ENCODE results near the gene QPRT.
"Not testable (repeated sequence)": the region's sequence is repeated elsewhere in the genome, so short reads cannot be mapped to it uniquely, and the experiment has no call there.

QPRT gene

DNA sequence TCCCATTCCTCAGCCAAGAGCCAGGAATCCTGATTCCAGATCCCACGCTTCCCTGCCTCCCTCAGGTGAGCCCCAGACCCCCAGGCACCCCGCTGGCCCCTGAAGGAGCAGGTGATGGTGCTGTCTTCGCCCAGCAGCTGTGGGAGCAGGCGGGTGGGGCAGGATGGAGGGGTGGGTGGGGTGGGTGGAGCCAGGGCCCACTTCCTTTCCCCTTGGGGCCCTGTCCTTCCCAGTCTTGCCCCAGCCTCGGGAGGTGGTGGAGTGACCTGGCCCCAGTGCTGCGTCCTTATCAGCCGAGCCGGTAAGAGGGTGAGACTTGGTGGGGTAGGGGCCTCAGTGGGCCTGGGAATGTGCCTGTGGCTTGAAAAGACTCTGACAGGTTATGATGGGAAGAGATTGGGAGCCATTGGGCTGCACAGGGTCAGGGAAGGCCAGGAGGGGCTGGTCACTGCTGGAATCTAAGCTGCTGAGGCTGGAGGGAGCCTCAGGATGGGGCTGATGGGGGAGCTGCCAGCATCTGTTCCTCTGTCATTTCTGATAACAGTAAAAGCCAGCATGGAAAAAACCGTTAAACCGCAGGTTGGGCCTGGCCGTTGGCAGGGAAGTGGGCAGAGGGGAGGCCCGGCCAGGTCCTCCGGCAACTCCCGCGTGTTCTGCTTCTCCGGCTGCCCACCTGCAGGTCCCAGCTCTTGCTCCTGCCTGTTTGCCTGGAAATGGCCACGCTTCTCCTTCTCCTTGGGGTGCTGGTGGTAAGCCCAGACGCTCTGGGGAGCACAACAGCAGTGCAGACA, 15.8 kb upstream of the QPRT start, which contains the start of gene SPN:
SPN (plus strand) TSS at position 232 of the 791 bp plus-strand sequence; CDS start at position 714, 482 bp downstream.
- no peak for DNase-seq

DNA sequence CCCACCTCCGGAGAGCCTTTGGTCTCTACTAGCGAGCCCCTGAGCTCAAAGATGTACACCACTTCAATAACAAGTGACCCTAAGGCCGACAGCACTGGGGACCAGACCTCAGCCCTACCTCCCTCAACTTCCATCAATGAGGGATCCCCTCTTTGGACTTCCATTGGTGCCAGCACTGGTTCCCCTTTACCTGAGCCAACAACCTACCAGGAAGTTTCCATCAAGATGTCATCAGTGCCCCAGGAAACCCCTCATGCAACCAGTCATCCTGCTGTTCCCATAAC, 15.2 kb upstream of the QPRT start:
- DNase-seq: no peak

DNA sequence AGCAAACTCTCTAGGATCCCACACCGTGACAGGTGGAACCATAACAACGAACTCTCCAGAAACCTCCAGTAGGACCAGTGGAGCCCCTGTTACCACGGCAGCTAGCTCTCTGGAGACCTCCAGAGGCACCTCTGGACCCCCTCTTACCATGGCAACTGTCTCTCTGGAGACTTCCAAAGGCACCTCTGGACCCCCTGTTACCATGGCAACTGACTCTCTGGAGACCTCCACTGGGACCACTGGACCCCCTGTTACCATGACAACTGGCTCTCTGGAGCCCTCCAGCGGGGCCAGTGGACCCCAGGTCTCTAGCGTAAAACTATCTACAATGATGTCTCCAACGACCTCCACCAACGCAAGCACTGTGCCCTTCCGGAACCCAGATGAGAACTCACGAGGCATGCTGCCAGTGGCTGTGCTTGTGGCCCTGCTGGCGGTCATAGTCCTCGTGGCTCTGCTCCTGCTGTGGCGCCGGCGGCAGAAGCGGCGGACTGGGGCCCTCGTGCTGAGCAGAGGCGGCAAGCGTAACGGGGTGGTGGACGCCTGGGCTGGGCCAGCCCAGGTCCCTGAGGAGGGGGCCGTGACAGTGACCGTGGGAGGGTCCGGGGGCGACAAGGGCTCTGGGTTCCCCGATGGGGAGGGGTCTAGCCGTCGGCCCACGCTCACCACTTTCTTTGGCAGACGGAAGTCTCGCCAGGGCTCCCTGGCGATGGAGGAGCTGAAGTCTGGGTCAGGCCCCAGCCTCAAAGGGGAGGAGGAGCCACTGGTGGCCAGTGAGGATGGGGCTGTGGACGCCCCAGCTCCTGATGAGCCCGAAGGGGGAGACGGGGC, 14.7 kb upstream of the QPRT start:
- no peak for DNase-seq

DNA sequence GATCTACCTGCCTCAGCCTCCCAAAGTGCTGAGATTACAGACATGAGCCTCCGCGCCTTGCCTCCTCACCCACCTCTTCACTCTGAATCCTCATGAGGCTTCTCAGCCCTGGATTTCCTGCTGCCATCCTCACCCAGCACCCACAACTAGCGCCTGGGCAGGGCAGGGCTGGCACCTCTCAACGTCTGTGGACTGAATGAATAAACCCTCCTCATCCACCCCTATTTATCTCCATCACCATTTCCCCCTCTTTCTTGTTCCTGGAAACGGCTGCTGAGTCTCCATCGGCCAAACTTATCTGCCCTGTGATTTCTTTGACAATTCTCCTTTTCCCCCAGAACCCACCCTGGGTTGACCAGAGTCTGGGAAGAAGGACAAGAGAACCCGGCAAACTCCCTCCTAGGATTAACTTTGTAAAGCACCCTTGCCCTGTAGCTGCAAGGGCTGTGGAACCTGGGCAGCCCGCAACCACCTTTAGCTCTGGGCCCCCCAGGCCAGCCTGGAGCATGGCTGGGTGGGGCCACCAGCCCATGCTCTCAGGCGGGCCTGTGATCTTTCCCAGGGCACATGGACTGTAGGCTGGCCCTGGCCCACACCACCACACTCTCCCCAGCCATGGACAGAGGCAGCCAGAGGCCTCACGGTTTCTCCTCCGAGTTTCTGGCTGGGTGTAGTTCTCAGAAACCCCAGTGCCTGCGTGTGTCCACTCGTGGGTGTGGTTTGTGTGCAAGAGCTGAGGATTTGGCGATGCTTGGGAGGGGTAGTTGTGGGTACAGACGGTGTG, 13.5 kb upstream of the QPRT start:
- no peak for DNase-seq

DNA sequence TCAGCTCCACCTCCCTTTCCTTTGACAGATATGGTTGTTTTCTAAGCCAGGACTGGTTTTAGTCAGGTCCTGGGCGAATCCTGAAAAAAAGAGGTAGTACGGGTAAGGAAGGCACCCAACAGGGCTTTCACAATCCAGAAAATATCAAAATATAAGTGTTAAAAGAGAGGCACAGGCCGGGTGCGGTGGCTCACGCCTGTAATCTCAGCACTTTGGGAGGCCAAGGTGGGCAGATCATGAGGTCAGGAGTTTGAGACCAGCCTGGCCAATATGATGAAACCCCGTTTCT, 11.7 kb upstream of the QPRT start:
- not testable (repeated sequence) for DNase-seq

DNA sequence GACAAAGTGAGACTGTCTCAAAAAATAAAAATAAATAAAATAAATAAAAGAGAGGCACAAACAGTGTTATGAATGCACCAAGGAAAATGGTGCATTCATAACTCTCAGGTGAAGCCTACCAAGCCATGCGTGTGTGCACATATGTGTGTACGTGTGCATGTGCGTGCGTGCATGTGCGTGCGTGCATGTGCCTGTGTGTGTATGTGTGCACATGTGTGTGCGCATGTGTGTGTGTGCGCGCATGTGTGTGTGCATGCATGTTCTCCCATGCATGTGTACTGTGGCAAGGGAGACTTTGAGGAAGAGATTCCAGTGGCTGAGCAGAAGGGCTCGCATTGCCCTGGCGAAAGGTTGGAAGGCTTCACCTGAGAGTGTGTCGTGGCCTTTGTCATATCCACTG, 11.2 kb upstream of the QPRT start:
- DNase-seq: no peak

DNA sequence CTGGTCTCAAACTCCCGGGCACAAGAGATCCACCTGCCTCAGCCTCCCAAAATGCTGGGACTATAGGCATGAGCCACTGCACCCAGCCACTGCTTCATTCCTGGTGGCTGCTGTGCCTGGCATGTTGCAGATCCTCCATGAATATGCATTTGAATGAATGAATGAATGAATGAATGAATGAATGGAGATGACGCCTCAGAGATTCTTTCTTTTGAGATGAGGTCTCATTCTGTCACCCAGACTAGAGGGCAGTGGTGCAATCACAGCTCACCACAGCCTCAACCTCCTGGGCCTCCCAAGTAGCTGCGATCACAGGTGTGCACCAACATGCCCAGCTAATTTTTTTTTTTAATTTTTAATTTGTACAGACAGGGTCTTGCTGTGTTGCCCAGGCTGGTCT, 10.7 kb upstream of the QPRT start:
- DNase-seq: no peak

DNA sequence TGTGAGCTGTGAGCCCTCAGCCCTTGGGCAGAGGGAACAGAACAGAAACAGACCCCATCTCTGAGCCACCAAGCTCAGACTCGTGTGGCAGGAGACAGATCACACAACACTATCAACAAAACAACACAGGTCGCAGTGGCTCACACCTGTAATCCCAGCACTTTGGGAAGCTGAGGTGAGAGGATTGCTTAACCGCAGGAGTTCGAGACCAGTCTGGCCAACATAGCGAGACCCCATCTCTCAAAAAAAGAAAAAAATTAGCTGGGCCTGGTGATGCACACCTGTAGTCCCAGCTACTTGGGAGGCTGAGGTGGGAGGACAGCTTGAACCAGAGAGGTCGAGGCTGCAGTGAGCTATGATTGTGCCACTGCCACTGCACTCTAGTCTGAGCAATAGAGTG, 5.5 kb upstream of the QPRT start:
- DNase-seq: no peak

DNA sequence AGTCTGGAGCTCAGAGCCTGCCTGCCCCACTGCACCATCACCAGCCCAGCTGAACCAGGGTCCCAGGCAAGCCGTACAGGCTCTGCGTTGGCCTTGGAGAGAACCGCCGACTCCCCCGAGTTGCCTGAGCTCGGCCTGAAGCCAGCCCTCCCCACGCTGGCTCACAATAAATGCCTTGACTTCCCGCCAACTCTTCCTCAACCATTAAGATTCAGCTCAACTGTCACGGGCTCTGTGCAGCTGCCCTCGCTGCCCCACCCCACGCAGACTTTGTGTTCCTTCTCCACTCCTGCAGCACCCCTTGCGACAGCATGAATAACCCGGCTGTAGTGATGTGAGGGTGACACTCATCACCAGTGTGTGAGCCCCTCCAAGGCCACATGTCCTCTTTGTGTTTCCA, 4.8 kb upstream of the QPRT start:
- DNase-seq: peak; percentile 71

DNA sequence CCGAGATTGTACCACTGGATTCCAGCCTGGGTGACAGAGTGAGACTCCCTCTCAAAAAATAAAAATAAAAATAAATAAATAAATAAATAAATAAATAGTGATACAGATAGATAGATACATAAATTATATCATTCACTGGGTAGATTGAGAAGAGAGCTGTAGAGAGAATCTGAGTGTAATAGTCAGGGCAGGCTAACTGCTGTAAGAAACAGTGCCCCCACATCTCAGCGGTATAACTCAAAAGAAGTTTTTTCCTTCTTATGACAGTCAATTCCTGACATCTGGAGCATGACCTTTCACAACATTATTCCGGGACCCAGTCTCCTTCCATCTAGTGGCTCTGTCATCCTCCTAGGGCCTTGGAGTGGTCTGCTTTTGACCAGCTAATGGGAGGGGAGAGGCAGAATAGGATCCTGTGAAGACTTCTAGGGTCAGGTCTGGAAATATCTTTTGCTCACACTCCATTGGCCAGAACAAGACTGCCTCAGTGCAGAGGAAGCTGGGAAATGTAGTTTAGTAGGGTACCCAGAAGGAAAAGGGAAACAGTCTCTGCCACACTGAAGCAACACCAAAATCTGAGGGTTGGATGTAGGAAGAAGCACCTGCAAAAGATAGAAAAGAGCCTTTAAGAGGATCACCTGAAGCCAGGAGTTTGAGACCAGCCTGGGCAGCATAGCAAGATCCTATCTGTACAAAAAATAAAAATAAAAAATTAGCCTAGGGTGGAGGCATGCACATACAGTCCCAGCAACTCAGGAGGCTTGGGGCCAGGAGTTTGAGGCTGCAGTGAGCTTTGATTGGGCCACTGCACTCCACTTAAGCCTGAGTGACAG, 3.0 kb upstream of the QPRT start:
- DNase-seq: no peak

DNA sequence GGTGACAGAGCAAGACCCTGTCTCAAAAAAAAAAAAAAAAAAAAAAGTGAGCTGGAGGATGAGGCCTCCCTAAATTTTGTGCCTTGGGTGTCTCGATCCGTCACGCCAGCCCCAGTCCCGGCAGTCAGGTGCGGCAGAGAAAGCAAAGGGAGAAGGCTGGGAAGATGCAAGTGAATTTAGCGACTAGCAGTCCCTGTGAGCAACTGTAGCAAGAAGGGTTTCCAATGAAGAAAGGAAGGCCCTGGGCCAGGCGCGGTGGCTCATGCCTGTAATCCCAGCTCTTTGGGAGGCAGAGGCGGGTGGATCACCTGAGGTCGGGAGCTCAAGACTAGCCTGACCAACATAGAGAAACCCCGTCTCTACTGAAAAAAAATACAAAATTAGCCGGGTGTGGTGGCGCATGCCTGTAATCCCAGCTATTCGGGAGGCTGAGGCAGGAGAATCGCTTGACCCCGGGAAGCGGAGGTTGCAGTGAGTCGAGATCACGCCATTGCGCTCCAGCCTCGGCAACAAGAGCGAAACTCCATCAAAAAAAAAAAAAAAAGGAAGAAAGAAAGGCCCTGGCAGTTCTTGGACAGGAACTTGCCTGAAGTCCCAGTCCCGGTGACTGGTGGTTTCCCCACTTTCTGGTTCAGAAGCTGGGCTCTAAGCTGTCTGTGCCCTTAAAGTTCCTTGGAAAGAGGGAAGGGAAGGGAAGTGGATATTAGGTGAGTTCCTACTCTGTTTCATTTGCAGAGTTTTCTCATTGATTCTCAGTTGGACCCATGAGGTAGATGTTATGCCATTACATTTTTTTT, 1.8 kb upstream of the QPRT start:
- no peak for DNase-seq

DNA sequence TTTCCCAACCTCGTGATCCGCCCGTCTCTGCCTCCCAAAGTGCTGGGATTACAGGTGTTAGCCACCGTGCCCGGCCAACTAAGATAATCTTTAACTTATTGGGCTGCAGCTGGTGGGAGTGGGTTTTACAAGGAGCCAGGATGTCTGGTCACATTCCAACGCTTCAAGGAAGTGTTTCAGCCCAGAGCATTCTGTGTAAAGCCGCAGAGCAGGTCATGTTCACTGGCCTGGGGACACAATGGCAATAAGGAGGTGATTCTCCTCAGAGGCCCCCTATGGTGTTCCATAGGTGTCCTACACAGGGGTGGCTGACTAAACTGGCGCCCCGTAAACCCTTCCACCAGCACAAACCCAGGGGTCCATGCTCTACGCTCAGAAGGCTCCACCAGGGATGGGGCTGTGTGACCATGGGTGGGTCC, 1.2 kb downstream of the QPRT start:
- DNase-seq: no peak

DNA sequence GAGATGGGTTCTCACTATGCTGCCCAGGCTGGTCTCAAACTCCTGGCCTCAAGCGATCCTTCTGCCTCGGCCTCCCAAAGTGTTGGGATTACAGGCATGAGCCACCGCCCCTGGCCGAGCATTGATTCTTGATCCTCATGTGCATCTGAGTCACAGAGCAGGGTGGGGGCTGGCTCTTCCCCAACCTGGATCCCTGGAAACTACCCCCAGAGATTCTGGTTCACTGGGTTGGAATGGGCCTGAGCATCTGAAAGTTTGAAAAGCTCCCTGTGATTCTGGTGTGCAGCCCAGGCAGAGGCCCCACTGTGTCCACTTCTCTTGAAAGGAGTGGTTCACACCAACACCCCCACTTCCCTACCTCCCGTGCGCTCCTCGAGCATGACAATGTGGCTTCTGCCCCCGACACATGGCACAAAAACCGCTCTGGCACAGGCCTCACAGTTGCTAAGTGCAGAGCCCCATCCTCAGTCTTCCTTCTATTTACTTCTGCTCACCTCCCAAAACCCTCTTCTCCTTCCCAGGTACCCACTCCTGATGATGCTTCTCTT, 4.6 kb downstream of the QPRT start:
- DNase-seq: no peak

DNA sequence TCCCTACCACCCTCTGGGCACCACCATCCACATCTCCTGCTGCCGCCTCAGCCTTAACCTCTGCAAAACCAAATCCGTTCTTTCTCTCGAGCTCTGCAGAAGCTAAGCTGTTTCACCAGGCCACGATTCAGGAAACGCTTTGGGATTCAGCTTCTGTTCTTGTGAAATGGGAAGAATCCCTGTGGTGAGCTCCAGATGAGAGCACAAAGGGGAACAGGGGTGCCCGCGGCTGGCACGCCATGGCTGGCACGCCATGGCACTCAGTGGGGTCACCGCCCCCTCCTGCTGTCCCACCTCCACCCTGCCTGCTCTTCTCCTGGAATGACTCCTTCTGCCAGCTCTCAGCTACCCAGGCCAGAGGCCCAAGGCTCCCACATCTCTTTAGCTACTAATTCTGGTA, 5.7 kb downstream of the QPRT start:
- DNase-seq: no peak

DNA sequence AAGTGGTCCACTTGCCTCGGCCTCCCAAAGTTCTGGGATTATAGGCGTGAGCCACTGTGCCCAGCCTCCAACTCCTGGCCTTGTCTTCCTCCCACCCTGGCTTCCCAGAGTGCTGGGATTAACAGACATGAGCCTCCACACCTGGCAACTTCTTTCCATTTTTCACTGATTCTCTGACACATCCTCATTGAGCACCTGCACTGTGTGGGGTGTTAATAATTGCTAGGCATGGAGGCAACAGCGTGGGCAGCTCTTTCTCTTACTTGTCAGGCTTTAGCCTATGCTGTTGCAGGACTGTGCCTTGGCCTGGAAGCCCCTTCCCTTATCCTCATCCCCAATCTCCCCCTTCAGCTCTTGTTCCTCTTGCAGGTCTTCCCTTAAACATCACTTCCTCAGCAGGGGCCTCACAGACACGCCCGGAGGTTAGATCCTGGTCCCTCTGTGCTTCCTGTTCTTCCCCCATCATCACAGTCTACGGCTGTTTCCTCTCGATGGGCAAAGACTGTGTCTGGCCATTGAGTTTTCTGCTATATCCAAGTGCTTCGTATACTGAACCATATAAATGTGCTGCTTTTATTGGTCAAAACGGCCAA, 7.9 kb downstream of the QPRT start:
- no peak for DNase-seq

DNA sequence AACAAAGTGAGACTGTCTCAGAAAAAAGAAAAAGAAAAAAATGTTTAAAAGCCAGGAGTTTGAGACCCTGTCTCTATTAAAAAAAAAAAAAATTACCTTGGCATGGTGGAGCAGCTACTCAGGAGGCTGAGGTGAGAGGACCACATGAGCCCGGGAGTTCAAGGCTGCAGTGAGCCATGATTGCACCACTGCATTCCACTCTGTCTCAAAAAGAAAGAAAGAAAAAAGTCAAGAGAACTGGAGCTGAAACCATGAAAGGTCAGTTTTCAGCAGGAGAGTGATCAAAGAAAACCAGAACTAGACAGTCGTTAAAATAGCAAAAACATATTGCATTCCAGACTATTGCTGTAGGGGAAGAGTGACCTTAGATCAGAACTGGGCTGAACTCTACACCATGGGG, 8.8 kb downstream of the QPRT start:
- DNase-seq: no peak

DNA sequence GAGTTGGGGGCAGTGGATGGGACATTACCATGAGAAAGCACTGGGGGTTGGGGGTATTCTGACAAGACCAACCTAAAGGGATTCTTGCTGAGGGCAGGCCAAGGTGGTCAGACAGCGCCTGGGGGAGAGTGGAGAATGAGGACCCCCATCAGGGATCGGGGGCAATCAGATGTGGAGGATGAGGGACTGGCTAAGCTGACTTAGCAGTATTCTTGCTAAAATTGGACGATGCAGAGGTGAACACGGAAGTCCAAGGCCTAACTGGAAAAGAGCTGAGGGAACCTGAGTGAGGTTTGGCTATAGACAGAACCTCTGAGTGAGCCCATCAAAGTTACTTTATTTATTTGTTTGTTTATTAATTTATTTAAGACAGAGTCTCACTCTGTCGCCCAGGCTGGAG, 9.2 kb downstream of the QPRT start:
- no peak for DNase-seq

DNA sequence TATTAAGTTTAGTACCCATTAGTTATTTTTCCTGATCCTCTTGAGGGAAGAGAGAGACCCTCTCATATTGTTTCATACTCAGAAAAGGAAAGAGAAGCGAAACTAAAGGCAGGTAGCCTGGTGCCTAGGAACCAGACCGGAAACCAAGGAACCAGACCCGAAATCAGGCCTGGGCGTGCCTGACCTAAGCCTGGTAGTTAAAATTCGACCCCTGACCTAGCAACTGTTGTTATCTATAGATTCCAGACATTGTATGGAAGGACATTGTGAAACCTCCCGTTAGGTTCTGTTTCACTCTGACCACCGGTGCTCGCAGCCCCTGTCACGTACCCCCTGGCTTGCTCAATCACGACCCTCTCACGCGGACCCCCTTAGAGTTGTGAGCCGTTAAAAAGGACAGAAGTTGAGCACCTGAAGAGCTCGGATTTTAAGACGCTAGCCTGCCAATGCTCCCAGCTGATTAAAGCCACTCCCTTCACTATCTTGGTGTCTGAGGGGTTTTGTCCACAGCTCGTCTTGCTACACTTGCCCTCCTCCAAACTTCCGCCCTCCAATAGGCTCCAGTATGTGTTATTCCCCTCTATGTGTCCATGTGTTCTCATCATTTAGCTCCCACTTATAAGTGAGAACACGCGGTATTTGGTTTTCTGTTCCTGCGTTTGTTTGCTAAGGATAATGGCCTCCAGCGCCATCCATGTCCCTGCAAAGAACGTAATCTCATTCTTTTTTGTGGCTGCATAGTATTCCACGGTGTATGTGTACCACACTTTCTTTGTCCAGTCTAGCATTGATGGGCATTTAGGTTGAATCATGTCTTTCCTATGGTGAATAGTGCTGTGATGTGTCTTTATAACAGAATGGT, 10.7 kb downstream of the QPRT start:
- DNase-seq: not testable (repeated sequence)

DNA sequence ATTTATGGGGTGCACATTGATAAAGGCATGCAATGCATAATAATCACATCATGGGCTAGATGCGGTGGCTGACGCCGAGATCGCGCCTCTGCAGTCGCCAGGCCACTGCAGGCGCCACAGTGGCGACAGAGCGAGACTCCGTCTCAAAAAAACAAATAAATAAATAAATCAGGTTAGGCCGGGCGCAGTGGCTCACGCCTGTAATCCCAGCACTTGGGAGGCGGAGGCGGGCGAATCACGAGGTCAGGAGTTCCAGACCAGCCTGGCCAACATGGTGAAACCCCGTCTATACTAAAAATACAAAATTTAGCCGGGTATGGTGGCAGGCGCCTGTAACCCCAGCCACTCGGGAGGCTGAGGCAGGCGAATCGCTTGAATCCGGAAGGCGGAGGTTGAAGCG, 13.6 kb downstream of the QPRT start:
- DNase-seq: not testable (repeated sequence)
